CD4-positive, alpha-beta T cell treated with Interleukin-4 for 1 hour (primary cell): ENCODE measurements around the gene UROS.

Experiments
- DNase-seq, 2 donors: peaks; one replicate each; pipeline ENCODE4 v3.0.0-alpha.2; 2020 to 2022

UROS gene

GRCh38 chr10:125822878-125823662 is at the start of gene UROS, which contains the start of gene BCCIP:
TSS of gene UROS (minus strand) at chr10:125823258. CDS start at chr10:125816499, 6,759 bp downstream.
TSS of gene BCCIP (plus strand) at chr10:125823546. CDS start at chr10:125823558, 12 bp downstream.
- peak; percentile 92 for DNase-seq

- DNase-seq: no peak
These were observed 48.3 kb upstream of the UROS start for GRCh38 chr10:125871338-125871737.

GRCh38 chr10:125868372-125868975 is 45.4 kb upstream of the UROS start:
- DNase-seq: peak in 1 of 2 donors; percentile 26

GRCh38 chr10:125866421-125867029 is 43.5 kb upstream of the UROS start:
- DNase-seq: no peak

GRCh38 chr10:125865120-125865519 is 42.1 kb upstream of the UROS start:
- DNase-seq: no peak

GRCh38 chr10:125859128-125859817 is 36.2 kb upstream of the UROS start:
- no peak for DNase-seq

- DNase-seq: no peak
These were observed 34.2 kb upstream of the UROS start for GRCh38 chr10:125857185-125857760.

- DNase-seq: no peak
These were observed 29.4 kb upstream of the UROS start for GRCh38 chr10:125852487-125852886.

GRCh38 chr10:125850766-125851731 is 28.0 kb upstream of the UROS start:
- no peak for DNase-seq

- DNase-seq: no peak
These were observed 26.4 kb upstream of the UROS start for GRCh38 chr10:125849448-125849847.

GRCh38 chr10:125848857-125849256 is 25.8 kb upstream of the UROS start:
- DNase-seq: no peak

- DNase-seq: no peak
These were observed 25.3 kb upstream of the UROS start for GRCh38 chr10:125848371-125848770.

GRCh38 chr10:125846894-125847293 is 23.8 kb upstream of the UROS start:
- no peak for DNase-seq

- no peak for DNase-seq
These were observed 22.6 kb upstream of the UROS start for GRCh38 chr10:125845617-125846016.

- DNase-seq: no peak
These were observed 21.7 kb upstream of the UROS start for GRCh38 chr10:125844751-125845221.

- DNase-seq: no peak
These were observed 20.7 kb upstream of the UROS start for GRCh38 chr10:125843603-125844329.

- no peak for DNase-seq
These were observed 17.9 kb upstream of the UROS start for GRCh38 chr10:125840955-125841354.

- DNase-seq: no peak
These were observed 17.3 kb upstream of the UROS start for GRCh38 chr10:125840406-125840805.

GRCh38 chr10:125838802-125839575 is 15.9 kb upstream of the UROS start:
- DNase-seq: no peak

- DNase-seq: no peak
These were observed 13.7 kb upstream of the UROS start for GRCh38 chr10:125836746-125837145.
